ENCODE measurements around the gene SRPX2. TPM values are rescaled to one million over a fixed set of nuclear protein-coding genes. Genes with fewer than 3 reads are reported as not detected.

Gene SRPX2
- total RNA-seq, 1 donor from 2014 or later = 16.4 TPM

DNA sequence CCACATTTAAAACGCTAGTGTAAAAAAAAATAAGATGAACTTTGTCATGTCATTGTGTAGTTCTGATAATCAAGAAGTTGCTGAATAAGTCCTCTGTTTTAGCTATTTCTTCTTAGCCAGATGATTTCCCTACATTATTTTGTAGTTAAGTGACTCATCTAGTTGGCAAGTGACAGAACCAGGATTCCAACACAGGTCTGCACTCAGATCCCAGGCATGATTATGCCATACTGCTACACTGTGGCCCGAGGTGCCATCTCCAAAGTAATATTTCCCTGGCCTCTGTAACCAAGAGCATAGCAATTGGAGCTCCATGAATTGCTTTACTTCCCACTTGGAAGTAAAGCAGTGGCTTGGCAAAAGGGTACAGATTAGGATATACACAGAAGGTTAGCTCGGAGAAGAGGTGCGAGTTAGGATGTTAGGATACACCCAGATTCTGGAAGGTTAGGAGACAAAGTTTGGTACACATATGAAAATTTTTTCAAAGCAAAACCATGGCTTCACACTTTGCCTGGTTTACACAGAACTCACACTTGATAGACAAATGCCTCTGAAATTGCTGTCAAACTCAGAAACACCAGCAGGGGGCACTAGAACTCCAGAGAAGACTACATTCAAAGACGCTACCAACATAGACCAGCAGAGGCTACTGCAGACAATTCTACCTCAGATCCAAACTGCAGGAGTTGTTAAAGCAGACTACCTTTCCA, 41.4 kb downstream of the SRPX2 start:
- Histone ChIP-seq H3K27ac (no peak overlapping the region), H3K27me3 (ENCODE audit: low read depth) (no peaks in the 10 kb centered on the region), H3K9me3 (no peaks in the 10 kb centered on the region), H3K36me3 (peaks cover 3% of the 10 kb centered on the region), H3K4me3 (no peak overlapping the region), H3K4me1 (no peaks in the 10 kb centered on the region)
- TF ChIP-seq, protein P1, sequence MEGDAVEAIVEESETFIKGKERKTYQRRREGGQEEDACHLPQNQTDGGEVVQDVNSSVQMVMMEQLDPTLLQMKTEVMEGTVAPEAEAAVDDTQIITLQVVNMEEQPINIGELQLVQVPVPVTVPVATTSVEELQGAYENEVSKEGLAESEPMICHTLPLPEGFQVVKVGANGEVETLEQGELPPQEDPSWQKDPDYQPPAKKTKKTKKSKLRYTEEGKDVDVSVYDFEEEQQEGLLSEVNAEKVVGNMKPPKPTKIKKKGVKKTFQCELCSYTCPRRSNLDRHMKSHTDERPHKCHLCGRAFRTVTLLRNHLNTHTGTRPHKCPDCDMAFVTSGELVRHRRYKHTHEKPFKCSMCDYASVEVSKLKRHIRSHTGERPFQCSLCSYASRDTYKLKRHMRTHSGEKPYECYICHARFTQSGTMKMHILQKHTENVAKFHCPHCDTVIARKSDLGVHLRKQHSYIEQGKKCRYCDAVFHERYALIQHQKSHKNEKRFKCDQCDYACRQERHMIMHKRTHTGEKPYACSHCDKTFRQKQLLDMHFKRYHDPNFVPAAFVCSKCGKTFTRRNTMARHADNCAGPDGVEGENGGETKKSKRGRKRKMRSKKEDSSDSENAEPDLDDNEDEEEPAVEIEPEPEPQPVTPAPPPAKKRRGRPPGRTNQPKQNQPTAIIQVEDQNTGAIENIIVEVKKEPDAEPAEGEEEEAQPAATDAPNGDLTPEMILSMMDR (IDR thresholded peaks at IDR 0.05) = peak; percentile 75
- ATAC-seq = peak; percentile 74 to 89
- no peak for DNase-seq
- intact Hi-C loops (cut with DNase I) = loop anchor here (5.0 kb wide), 1 partner anchor 87 kb away; no protein-coding TSS in a partner anchor

DNA sequence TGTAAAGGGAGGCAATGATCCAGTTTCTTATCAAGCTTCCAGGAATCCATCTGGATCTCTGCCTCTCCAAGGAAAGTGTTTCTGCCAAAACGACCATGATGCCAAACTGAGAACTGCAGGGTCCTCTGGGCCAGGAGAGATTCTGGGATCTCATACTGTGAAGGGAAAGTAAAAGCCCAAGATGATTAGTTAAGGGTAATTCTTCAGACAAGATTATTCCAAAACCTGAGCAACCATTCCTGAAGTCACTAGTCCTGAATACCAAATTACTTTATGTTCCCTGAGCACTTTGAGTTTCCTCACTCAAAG, 42.0 kb downstream of the SRPX2 start:
- Histone ChIP-seq H3K27ac (no peak overlapping the region), H3K9me3 (no peaks in the 10 kb centered on the region), H3K4me3 (no peak overlapping the region), H3K36me3 (peaks cover 3% of the 10 kb centered on the region), H3K27me3 (ENCODE audit: low read depth) (no peaks in the 10 kb centered on the region), H3K4me1 (no peaks in the 10 kb centered on the region)
- DNase-seq = no peak
- TF ChIP-seq, protein P1 (IDR thresholded peaks at IDR 0.05) = no peak
- intact Hi-C loops (cut with DNase I) = loop anchor here (5.0 kb wide), 1 partner anchor 86 kb away; no protein-coding TSS in a partner anchor
- ATAC-seq = no peak

GRCh38 chrX:100687128-100687527, 43.1 kb downstream of the SRPX2 start:
- Histone ChIP-seq H3K9me3 (no peaks in the 10 kb centered on the region), H3K4me3 (no peak overlapping the region), H3K27me3 (ENCODE audit: low read depth) (no peaks in the 10 kb centered on the region), H3K27ac (no peak overlapping the region), H3K4me1 (no peaks in the 10 kb centered on the region), H3K36me3 (peaks cover 3% of the 10 kb centered on the region)
- no peak for DNase-seq
- TF ChIP-seq, protein P1 (IDR thresholded peaks at IDR 0.05) = no peak
- no peak for ATAC-seq
- intact Hi-C loops (cut with DNase I) = loop anchor here (5.0 kb wide), 1 partner anchor 85 kb away; no protein-coding TSS in a partner anchor

- no peaks in the 10 kb centered on the region for H3K9me3 ChIP-seq
- no peak overlapping the region for H3K4me3 ChIP-seq
- no peaks in the 10 kb centered on the region for H3K27me3 ChIP-seq (ENCODE audit: low read depth)
- H3K27ac ChIP-seq = no peak overlapping the region
- ATAC-seq (no peak), DNase-seq (no peak)
- peaks cover 3% of the 10 kb centered on the region for H3K36me3 ChIP-seq
- TF ChIP-seq, protein P1 (IDR thresholded peaks at IDR 0.05) = no peak
- H3K4me1 ChIP-seq = no peaks in the 10 kb centered on the region
- intact Hi-C loops (cut with DNase I) = loop anchor here (5.0 kb wide), 1 partner anchor 85 kb away; no protein-coding TSS in a partner anchor
Measured at GRCh38 chrX:100687546-100687945, 43.5 kb downstream of the SRPX2 start.

- Histone ChIP-seq H3K36me3 (no peaks in the 10 kb centered on the region), H3K4me3 (no peak overlapping the region), H3K9me3 (no peaks in the 10 kb centered on the region), H3K27ac (no peak overlapping the region), H3K27me3 (ENCODE audit: low read depth) (no peaks in the 10 kb centered on the region), H3K4me1 (no peaks in the 10 kb centered on the region)
- ATAC-seq (no peak), DNase-seq (no peak)
- intact Hi-C loops (cut with DNase I) = no loop called here
- TF ChIP-seq, protein P1 (IDR thresholded peaks at IDR 0.05) = no peak
Measured at GRCh38 chrX:100695302-100695701, 51.3 kb downstream of the SRPX2 start.

Measured in lower lobe of right lung (tissue), 2 donors.